ENCODE results near the gene PHOSPHO1.

Gene PHOSPHO1

DNA sequence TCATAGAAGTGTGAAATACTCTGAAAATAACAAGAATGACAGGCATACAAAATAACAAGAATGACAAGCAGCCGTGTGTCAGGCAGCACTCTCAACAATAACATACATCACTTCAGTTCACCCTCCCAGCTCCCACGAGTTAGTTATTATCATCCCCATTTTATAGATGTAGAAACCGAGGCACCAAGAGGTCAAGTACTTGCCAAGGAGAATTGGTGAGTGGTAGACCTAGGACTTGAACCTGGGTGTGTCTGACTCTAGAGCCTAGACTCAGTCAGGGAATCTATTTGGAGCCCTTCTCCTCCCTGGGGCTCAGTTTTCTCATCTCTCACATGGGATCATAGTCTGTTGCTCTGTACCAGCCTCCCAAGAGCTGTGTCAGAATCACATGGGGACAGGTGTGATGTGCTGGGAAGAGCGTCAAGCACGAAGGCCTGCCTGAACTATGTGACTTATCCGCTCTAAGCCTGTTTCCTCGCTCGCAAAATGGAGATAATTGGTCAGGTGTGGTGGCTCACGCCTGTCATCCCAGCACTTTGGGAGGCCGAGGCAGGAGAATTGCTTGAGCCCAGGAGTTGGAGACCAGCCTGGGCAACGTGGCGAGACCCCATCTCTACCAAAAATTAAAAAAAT is 19.4 kb upstream of the PHOSPHO1 start:
- no peak for TF ChIP-seq GATA3 (IDR thresholded peaks at IDR 0.05; ENCODE audit: low read depth, low read length)
- no peak for TF ChIP-seq GATA2 (IDR thresholded peaks at IDR 0.05; ENCODE audit: low read depth, low read length)

GRCh38 chr17:49249292-49249794 is 18.8 kb upstream of the PHOSPHO1 start:
- TF ChIP-seq GATA2 (IDR thresholded peaks at IDR 0.05; ENCODE audit: low read depth, low read length) (no peak), GATA3 (IDR thresholded peaks at IDR 0.05; ENCODE audit: low read depth, low read length) (no peak)

GRCh38 chr17:49247944-49248343 is 17.4 kb upstream of the PHOSPHO1 start:
- TF ChIP-seq GATA2 (IDR thresholded peaks at IDR 0.05; ENCODE audit: low read depth, low read length) (no peak), GATA3 (IDR thresholded peaks at IDR 0.05; ENCODE audit: low read depth, low read length) (no peak)

- TF ChIP-seq GATA3 (IDR thresholded peaks at IDR 0.05; ENCODE audit: low read depth, low read length) (no peak), GATA2 (IDR thresholded peaks at IDR 0.05; ENCODE audit: low read depth, low read length) (no peak)
Observed at GRCh38 chr17:49244839-49245238, 14.3 kb upstream of the PHOSPHO1 start.

DNA sequence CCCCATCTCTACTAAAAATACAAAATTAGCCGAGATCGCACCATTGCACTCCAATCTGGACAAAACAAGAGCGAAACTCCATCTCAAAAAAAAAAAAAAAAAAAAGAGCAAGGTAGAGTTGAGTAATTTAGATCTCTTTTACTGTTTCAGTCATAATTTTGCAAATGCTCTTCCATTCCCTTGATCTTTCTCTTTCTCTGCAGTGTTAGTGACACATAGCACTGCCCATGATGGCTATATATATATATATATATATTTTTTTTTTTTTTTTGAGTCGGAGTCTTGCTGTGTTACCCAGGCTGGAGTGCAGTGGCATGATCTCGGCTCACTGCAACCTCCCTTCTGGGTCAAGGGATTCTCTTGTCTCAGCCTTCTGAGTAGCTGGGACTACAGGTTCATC is 12.2 kb upstream of the PHOSPHO1 start:
- TF ChIP-seq GATA2 (IDR thresholded peaks at IDR 0.05; ENCODE audit: low read depth, low read length) (no peak), GATA3 (IDR thresholded peaks at IDR 0.05; ENCODE audit: low read depth, low read length) (no peak)

DNA sequence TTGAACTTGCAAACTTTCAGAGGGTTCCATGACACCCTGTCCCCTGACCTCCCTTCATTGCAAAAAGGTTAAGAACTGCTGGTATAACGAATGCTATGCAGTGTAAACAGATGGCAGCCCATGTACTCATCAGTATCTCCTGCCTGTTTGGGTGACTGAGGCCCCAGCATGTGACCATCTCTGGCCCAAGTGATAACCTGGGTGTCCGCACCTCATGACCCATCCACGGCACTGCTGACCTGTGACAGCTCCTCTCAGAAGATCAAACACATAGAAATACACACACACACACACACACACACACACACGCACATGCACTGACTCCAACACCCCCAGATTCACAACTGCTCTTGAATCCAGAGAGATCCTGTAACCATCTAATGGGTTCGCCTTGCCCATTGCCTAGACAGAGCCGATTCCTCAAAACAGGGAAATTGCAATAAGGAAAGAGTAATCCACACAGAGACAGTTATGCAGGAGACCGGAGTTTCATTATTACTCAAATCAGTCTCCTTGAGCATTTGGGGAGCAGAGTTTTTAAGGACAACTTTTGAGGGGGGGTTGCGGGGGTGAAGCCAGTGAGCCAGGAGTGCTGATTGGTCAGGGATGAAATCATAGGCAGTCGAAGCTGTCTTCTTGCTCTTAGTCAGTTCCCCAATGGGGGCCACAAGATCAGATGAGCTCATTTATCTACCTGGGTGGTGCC is 11.3 kb upstream of the PHOSPHO1 start:
- no peak for TF ChIP-seq GATA2 (IDR thresholded peaks at IDR 0.05; ENCODE audit: low read depth, low read length)
- TF ChIP-seq GATA3 (IDR thresholded peaks at IDR 0.05; ENCODE audit: low read depth, low read length) = no peak

DNA sequence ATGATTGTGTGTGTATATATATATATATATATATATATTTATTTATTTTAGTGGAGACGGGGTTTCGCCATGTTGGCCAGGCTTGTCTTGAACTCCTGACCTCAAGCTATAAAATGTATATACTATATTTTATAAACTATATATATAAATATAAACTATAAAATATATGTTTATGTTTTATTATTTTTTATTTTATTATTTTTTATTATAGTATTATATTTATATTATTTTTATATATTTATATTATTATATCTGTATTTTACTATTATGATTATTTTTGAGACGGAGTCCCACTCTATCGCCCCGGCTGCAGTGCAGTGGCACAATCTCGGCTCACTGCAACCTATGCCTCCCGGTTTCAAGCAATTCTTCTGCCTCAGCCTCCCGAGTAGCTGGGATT is 10.5 kb upstream of the PHOSPHO1 start:
- TF ChIP-seq GATA3 (IDR thresholded peaks at IDR 0.05; ENCODE audit: low read depth, low read length) (no peak), GATA2 (IDR thresholded peaks at IDR 0.05; ENCODE audit: low read depth, low read length) (no peak)

- TF ChIP-seq GATA2 (IDR thresholded peaks at IDR 0.05; ENCODE audit: low read depth, low read length) (no peak), GATA3 (IDR thresholded peaks at IDR 0.05; ENCODE audit: low read depth, low read length) (no peak)
Observed at GRCh38 chr17:49240619-49241018, 10.0 kb upstream of the PHOSPHO1 start.

DNA sequence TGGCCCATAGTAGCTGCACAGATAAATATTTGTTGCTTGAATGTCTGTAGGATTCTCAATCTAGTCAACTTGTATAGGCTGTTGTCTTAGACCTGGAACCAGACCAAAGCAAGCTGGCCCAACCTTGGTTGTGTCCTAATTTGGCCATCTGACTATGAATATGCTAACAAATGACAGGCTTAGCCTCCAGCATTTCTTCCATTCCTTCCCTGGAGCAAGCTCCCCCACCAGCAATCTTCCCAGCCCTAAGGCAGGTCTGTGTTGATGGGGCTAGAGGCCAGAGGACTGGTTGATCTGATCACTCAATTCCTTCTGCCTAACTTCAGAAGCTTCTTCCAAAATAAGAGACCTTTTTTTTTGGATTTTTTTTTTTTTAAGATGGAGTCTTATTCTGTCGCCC is 9.4 kb upstream of the PHOSPHO1 start:
- no peak for TF ChIP-seq GATA2 (IDR thresholded peaks at IDR 0.05; ENCODE audit: low read depth, low read length)
- TF ChIP-seq GATA3 (IDR thresholded peaks at IDR 0.05; ENCODE audit: low read depth, low read length) = no peak

DNA sequence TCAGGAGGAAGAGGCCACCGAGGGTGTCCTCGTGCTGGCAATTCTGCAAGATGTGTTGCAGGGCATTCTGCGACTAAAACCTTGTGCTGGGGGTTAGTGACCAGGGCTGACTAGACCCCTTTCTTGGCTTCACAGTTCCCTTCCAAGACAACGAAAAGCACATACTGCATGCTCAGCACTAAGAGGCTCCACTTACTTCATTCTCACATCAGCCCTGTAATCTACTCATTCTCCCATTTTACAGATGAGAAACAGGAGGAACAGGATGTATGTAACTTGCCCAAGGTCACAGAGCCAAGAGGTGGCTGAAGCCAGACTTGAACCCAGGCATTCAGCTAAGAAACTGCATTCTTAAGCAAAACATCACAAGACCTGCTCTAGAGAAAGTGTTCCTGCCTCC is 5.3 kb upstream of the PHOSPHO1 start:
- no peak for TF ChIP-seq GATA3 (IDR thresholded peaks at IDR 0.05; ENCODE audit: low read depth, low read length)
- no peak for TF ChIP-seq GATA2 (IDR thresholded peaks at IDR 0.05; ENCODE audit: low read depth, low read length)

GRCh38 chr17:49234509-49235080 is 4.0 kb upstream of the PHOSPHO1 start:
- TF ChIP-seq GATA3 (IDR thresholded peaks at IDR 0.05; ENCODE audit: low read depth, low read length) (no peak), GATA2 (IDR thresholded peaks at IDR 0.05; ENCODE audit: low read depth, low read length) (no peak)

DNA sequence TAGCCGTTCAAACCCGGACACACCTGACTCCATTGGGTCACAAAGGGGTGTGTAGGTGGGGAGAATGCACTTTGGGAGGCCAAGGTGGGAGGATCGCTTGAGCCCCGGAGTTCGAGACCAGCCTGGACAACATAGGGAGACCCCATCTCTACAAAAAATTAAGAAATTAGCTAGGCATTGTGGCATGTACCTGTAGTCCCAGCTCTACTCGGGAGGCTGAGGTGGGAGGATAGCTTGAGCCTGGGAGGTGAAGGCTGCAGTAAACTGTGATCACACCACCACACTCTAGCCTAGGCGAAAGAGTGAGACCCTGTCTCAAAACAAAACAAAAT is 942 bp upstream of the PHOSPHO1 start:
- TF ChIP-seq GATA3 (IDR thresholded peaks at IDR 0.05; ENCODE audit: low read depth, low read length) (no peak), GATA2 (IDR thresholded peaks at IDR 0.05; ENCODE audit: low read depth, low read length) (no peak)

DNA sequence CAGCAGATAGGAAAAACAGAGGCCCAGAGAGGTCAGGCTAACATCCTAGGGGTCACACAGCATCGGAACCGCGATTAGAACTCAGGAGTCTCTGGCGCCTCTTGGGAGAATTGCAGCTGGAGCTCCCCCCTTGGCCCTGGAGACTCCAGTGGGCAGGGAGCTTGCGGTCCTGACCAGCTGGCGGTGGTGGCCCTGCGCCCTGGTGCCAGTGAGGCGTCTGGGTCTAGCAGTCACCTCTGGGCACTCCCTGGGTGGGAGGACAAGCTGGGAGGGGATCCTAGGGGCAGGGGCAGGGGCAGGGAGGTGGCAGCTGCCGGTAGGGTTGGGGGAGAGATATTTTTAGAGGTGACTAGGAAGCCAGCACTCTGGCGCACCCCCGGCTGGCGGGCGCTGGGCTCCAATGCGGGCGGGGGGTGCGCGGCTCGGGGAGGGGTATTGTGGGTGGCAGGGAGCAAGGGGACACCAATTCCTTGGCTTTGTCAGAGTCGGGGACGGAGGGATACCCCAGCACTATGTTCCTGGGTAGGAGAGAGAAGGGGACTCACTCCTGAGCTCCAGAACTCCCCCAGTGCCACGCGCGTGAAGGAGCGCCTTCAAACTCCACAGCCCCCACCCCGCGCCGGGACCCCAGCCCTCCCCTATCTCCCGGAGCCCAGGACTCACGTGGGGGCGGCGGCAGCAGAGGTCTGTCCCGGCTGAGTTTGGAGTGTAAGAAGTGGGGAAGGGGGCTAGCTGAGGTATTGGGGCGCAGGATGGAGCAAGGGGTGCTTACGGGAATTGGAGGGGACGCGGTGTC is 584 bp downstream of the PHOSPHO1 start:
- TF ChIP-seq GATA3 (IDR thresholded peaks at IDR 0.05; ENCODE audit: low read depth, low read length) (no peak), GATA2 (IDR thresholded peaks at IDR 0.05; ENCODE audit: low read depth, low read length) (no peak)

- no peak for TF ChIP-seq GATA3 (IDR thresholded peaks at IDR 0.05; ENCODE audit: low read depth, low read length)
- TF ChIP-seq GATA2 (IDR thresholded peaks at IDR 0.05; ENCODE audit: low read depth, low read length) = no peak
Observed at GRCh38 chr17:49229076-49229804, 1.3 kb downstream of the PHOSPHO1 start.

Data from SH-SY5Y (cell line).